H9 (cell line): ENCODE data around the gene HIPK2. TPM values are rescaled to one million over a fixed set of nuclear protein-coding genes. Genes with fewer than 3 reads are reported as not detected.

ENCODE experiments used
- DNase-seq: peaks from one replicate; pipeline ENCODE4 v3.0.0-alpha.2; 2017
- H2AFZ ChIP-seq: one replicate; pipeline ENCODE4 v1.6.1; 2013; ENCODE audit warnings: mild to moderate bottlenecking, low read length, control low read depth, moderate library complexity
- H2AK5ac ChIP-seq: 2 replicates; pipeline ENCODE4 v1.6.1; 2013; ENCODE audit warnings: low read length, control low read depth, mixed read lengths; ENCODE audit not compliant: insufficient read length
- H2BK120ac ChIP-seq: one replicate; pipeline ENCODE4 v1.6.1; 2013; ENCODE audit warnings: low read depth, mild to moderate bottlenecking, low read length, control low read depth, inconsistent platforms; ENCODE audit not compliant: poor library complexity, severe bottlenecking
- H2BK12ac ChIP-seq: 2 replicates; pipeline ENCODE4 v1.6.1; 2013; ENCODE audit warnings: low read length, control low read depth, mixed read lengths, low read depth; ENCODE audit not compliant: insufficient read length
- H2BK15ac ChIP-seq: 2 replicates; pipeline ENCODE4 v1.6.1; 2013; ENCODE audit warnings: low read depth, low read length, control low read depth
- H2BK20ac ChIP-seq: one replicate; pipeline ENCODE4 v1.6.1; 2013; ENCODE audit warnings: low read depth, mild to moderate bottlenecking, low read length, control low read depth, inconsistent platforms; ENCODE audit not compliant: poor library complexity, severe bottlenecking
- H2BK5ac ChIP-seq: 2 replicates; pipeline ENCODE4 v1.6.1; 2013; ENCODE audit warnings: low read length, control low read depth, mixed read lengths; ENCODE audit not compliant: insufficient read length
- H3K14ac ChIP-seq: 2 replicates; pipeline ENCODE4 v1.6.1; 2013; ENCODE audit warnings: low read length, control low read depth; ENCODE audit not compliant: insufficient read depth
- H3K18ac ChIP-seq: 2 replicates; pipeline ENCODE4 v1.6.1; 2013; ENCODE audit warnings: low read depth, mild to moderate bottlenecking, mixed read lengths, low read length, control low read depth; ENCODE audit not compliant: insufficient read length
- H3K23ac ChIP-seq: 2 replicates; pipeline ENCODE4 v1.6.1; 2013; ENCODE audit warnings: low read length, control low read depth, mixed read lengths, low read depth; ENCODE audit not compliant: insufficient read length
- H3K23me2 ChIP-seq: 2 replicates; pipeline ENCODE4 v1.6.1; 2013; ENCODE audit warnings: low read depth, mild to moderate bottlenecking, mixed read lengths, low read length, control low read depth; ENCODE audit not compliant: insufficient read length, poor library complexity, severe bottlenecking
- H3K27ac ChIP-seq: 2 replicates; pipeline ENCODE4 v1.5.1; 2013; ENCODE audit warnings: low read length, control low read depth, mixed read lengths, low read depth; ENCODE audit not compliant: insufficient read length
- H3K27me3 ChIP-seq: 2 replicates; pipeline ENCODE4 v1.6.1; 2013; ENCODE audit warnings: low read length, control low read depth, inconsistent platforms; ENCODE audit not compliant: insufficient read depth
- H3K4ac ChIP-seq: 2 replicates; pipeline ENCODE4 v1.6.1; 2013; ENCODE audit warnings: low read depth, mild to moderate bottlenecking, control low read depth, inconsistent platforms, low read length, moderate library complexity
- H3K4me1 ChIP-seq: 2 replicates; pipeline ENCODE4 v1.6.1; 2013; ENCODE audit warnings: low read length, control low read depth, inconsistent platforms; ENCODE audit not compliant: insufficient read depth
- H3K4me2 ChIP-seq: 2 replicates; pipeline ENCODE4 v1.6.1; 2013; ENCODE audit warnings: low read length, control low read depth, mixed read lengths; ENCODE audit not compliant: insufficient read length, insufficient read depth
- H3K56ac ChIP-seq: 2 replicates; pipeline ENCODE4 v1.6.1; 2013; ENCODE audit warnings: low read depth, mild to moderate bottlenecking, mixed read lengths, low read length, control low read depth; ENCODE audit not compliant: insufficient read length
- H3K79me1 ChIP-seq: 2 replicates; pipeline ENCODE4 v1.6.1; 2013; ENCODE audit warnings: low read depth, mild to moderate bottlenecking, moderate library complexity, low read length, control low read depth, inconsistent platforms; ENCODE audit not compliant: insufficient read depth, poor library complexity, severe bottlenecking
- H3K79me2 ChIP-seq: 2 replicates; pipeline ENCODE4 v1.6.1; 2013; ENCODE audit warnings: low read length, control low read depth, inconsistent platforms; ENCODE audit not compliant: insufficient read depth
- H3K9ac ChIP-seq: 2 replicates; pipeline ENCODE4 v1.6.1; 2013; ENCODE audit warnings: low read length, control low read depth, mixed read lengths; ENCODE audit not compliant: insufficient read length; ENCODE audit errors: extremely low read depth
- H3K9me3 ChIP-seq: one replicate; pipeline ENCODE4 v1.6.1; 2013; ENCODE audit warnings: low read depth, low read length, inconsistent platforms; ENCODE audit not compliant: control insufficient read depth
- H3T11ph ChIP-seq: one replicate; pipeline ENCODE4 v1.6.1; 2013; ENCODE audit warnings: mild to moderate bottlenecking, low read length, control low read depth, inconsistent platforms
- H4K20me1 ChIP-seq: one replicate; pipeline ENCODE4 v1.6.1; 2013; ENCODE audit not compliant: control insufficient read depth, insufficient read length, insufficient read depth
- H4K5ac ChIP-seq: 2 replicates; pipeline ENCODE4 v1.6.1; 2013; ENCODE audit warnings: low read depth, mild to moderate bottlenecking, mixed read lengths, low read length, control low read depth; ENCODE audit not compliant: insufficient read length
- H4K8ac ChIP-seq: replicated peaks from 2 replicates; pipeline ENCODE4 v1.6.1; 2013; ENCODE audit warnings: low read length, control low read depth, mixed read lengths, low read depth; ENCODE audit not compliant: insufficient read length
- H4K91ac ChIP-seq: 2 replicates; pipeline ENCODE4 v1.6.1; 2013; ENCODE audit warnings: low read depth, mild to moderate bottlenecking, moderate library complexity, mixed read lengths, low read length, control low read depth; ENCODE audit not compliant: insufficient read length
- H3K27ac Mint-ChIP-seq, 3 experiments: 2 replicates in 2 of 3; 3 replicates in 1 of 3; pipeline ENCODE4 v1.8.0; 2020 to 2021; ENCODE audit warnings: mixed read lengths in 3 of 3, mild to moderate bottlenecking in 1 of 3, moderate library complexity in 1 of 3
- H3K27me3 Mint-ChIP-seq: 2 replicates; pipeline ENCODE4 v1.8.0; 2021; ENCODE audit warnings: low read depth, mild to moderate bottlenecking, moderate library complexity, mixed read lengths
- H3K36me3 Mint-ChIP-seq, 3 experiments: 2 replicates in 2 of 3; 3 replicates in 1 of 3; pipeline ENCODE4 v1.8.0; 2020 to 2021; ENCODE audit warnings: low read depth in 3 of 3, mixed read lengths in 3 of 3; ENCODE audit not compliant: insufficient read depth in 1 of 3
- H3K4me1 Mint-ChIP-seq, 2 experiments: 2 replicates each; pipeline ENCODE4 v1.8.0; 2020; ENCODE audit warnings: mixed read lengths in 2 of 2
- H3K4me3 Mint-ChIP-seq, 2 experiments: 2 replicates in 1 of 2; 3 replicates in 1 of 2; pipeline ENCODE4 v1.8.0; 2020 to 2021; ENCODE audit warnings: mild to moderate bottlenecking in 2 of 2, mixed read lengths in 2 of 2, moderate library complexity in 1 of 2
- H3K9me3 Mint-ChIP-seq, 2 experiments: 2 replicates in 1 of 2; 3 replicates in 1 of 2; pipeline ENCODE4 v1.8.0; 2020; ENCODE audit warnings: mild to moderate bottlenecking in 2 of 2, mixed read lengths in 2 of 2, moderate library complexity in 1 of 2
- WGBS: extraction: QIAGEN DNeasy Blood & Tissue Kit; methylation state at CpG from one replicate; pipeline ENCODE4 v1.1.7; 2013; ENCODE audit warnings: missing lambda C conversion rate, low lambda C conversion rate, mixed read lengths; ENCODE audit not compliant: insufficient read length; ENCODE audit errors: extremely low coverage; 5-methylcytosine and 5-hydroxymethylcytosine counted together
- total RNA-seq: library from RNA; stranded (reverse); gene quantifications from 2 replicates; pipeline ENCODE4 v1.2.1, GENCODE V29; 2021
- TF ChIP-seq, protein P1 (sequence below): fragments of 200-600 bp; sonication (generic); conservative IDR thresholded peaks from 3 replicates; pipeline ENCODE4 v1.8.0; 2021; ENCODE audit warnings: antibody characterized with exemption, mild to moderate bottlenecking

Gene HIPK2
- total RNA-seq, 1 experiment from 2014 or later: 21.9 TPM

GRCh38 chr7:139750459-139751095, 27.2 kb downstream of the HIPK2 start:
- no peaks in the 10 kb centered on the region for H3K23me2 ChIP-seq
- H3K9me3 Mint-ChIP-seq: no peaks in the 10 kb centered on the region
- H2AK5ac ChIP-seq: no peak overlapping the region
- no peak overlapping the region for H2BK120ac ChIP-seq
- TF ChIP-seq, protein P1, sequence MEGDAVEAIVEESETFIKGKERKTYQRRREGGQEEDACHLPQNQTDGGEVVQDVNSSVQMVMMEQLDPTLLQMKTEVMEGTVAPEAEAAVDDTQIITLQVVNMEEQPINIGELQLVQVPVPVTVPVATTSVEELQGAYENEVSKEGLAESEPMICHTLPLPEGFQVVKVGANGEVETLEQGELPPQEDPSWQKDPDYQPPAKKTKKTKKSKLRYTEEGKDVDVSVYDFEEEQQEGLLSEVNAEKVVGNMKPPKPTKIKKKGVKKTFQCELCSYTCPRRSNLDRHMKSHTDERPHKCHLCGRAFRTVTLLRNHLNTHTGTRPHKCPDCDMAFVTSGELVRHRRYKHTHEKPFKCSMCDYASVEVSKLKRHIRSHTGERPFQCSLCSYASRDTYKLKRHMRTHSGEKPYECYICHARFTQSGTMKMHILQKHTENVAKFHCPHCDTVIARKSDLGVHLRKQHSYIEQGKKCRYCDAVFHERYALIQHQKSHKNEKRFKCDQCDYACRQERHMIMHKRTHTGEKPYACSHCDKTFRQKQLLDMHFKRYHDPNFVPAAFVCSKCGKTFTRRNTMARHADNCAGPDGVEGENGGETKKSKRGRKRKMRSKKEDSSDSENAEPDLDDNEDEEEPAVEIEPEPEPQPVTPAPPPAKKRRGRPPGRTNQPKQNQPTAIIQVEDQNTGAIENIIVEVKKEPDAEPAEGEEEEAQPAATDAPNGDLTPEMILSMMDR: no peak
- no peaks in the 10 kb centered on the region for H4K20me1 ChIP-seq
- H4K5ac ChIP-seq: no peak overlapping the region
- no peak overlapping the region for H3K56ac ChIP-seq
- no peaks in the 10 kb centered on the region for H3K79me1 ChIP-seq
- H3K4ac ChIP-seq: no peak overlapping the region
- no peaks in the 10 kb centered on the region for H3K79me2 ChIP-seq
- no peak overlapping the region for H3K9ac ChIP-seq
- H2AFZ ChIP-seq: no peak overlapping the region
- H3K18ac ChIP-seq: no peak overlapping the region
- H3K27ac ChIP-seq: no peak overlapping the region
- H2BK5ac ChIP-seq: no peak overlapping the region
- DNase-seq: no peak
- no peak overlapping the region for H3K14ac ChIP-seq
- H3K9me3 ChIP-seq: no peaks in the 10 kb centered on the region
- H3K27ac Mint-ChIP-seq: no peak overlapping the region
- peaks cover 17% of the 10 kb centered on the region in 2 experiments for H3K4me1 Mint-ChIP-seq
- WGBS: no CpG with 5 or more reads among the region's 6 CpGs
- no peak overlapping the region for H3K4me3 Mint-ChIP-seq
- H3K27me3 Mint-ChIP-seq: peaks cover 4% of the 10 kb centered on the region; the same call in 1 of the 2 replicates
- H3K36me3 Mint-ChIP-seq: no peaks in the 10 kb centered on the region
- H2BK12ac ChIP-seq: no peak overlapping the region
- no peak overlapping the region for H4K8ac ChIP-seq
- no peak overlapping the region for H3K23ac ChIP-seq
- no peaks in the 10 kb centered on the region for H3K27me3 ChIP-seq
- no peak overlapping the region for H3K4me2 ChIP-seq
- no peak overlapping the region for H2BK20ac ChIP-seq
- H2BK15ac ChIP-seq: no peak overlapping the region
- no peak overlapping the region for H3T11ph ChIP-seq
- no peak overlapping the region for H4K91ac ChIP-seq
- H3K4me1 ChIP-seq: no peaks in the 10 kb centered on the region; the same call in 1 of the 2 replicates
